Central memory CD4-positive, alpha-beta T cell (primary cell): ENCODE data around the gene SLC22A1.

Experiments
- DNase-seq: peaks from one replicate; pipeline ENCODE4 v3.0.0; 2022

SLC22A1 gene

DNA sequence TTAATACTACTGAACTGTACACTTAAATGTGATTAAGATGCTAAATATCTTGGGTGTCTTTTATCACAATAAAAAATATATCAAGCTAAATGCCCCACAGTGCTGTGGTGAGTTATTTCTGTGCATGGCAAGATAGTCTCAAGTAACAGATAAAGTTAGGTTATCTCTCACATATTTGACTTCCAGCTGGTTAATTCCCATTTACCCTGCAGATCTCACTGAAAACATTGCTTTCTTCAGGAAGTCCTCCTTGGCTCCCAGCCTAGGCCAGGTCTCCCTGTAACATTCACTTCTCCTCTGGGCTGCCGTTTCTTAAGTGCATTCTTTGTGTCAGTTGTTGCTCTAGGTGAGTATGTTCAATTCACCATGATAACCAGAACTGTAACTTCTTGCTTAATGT is 59.1 kb downstream of the SLC22A1 start:
- no peak for DNase-seq

DNA sequence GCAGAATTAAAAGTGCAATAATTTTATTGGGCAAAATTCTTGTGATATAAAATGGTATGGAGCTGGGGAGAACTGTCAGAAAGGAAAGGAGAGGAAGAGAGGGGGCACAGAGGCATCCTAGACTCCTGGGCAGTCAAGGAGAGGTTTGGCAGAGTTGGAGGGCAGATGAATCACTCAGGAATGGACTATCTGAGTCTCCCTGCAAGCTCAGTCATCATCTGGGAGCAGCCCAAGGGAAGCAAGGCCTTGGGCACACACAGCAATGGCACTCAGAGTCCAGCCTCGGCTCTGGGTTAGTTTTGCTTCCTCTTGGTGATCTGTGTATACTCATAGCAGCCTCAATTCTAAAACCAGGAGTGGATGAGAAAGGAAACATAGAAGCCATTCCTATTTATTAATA is 67.2 kb downstream of the SLC22A1 start:
- no peak for DNase-seq

DNA sequence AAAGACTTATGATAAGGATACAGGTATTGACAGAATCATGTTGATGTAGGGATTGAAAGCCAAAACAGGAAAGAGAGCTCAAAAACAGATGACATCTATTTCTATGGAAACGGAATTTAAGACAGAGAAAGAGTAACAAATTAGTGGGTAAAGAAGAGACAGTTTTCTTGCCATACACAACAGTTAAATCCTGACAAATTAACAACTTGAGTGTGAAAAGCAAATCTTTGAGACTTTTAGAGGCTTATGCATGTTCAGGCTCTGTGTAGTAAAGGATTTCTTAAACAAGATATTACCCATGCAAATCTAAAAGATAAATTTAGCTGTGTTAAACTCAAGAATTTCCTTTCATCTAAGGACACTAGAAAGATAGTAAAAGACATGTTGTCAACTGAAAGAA is 68.5 kb downstream of the SLC22A1 start:
- DNase-seq = no peak

DNA sequence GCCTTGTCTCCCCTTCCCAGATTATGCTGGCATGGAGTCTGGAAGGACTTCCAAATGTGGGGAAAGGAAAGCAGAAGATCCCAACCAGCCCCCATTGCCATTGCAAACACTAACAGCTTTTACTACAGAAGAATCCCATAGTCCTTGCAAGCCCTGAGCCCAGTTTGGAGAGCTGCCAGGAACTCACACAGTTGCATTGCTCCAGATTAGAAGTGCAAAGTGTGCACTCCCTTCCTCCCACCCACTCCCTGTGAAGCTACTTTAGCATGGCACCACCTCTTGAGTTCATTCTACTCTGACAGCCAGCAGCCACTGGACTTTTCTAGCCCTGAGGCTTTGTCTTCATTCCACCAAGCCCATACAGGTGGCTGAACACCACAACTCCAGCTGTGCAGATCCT is 69.4 kb downstream of the SLC22A1 start:
- no peak for DNase-seq

DNA sequence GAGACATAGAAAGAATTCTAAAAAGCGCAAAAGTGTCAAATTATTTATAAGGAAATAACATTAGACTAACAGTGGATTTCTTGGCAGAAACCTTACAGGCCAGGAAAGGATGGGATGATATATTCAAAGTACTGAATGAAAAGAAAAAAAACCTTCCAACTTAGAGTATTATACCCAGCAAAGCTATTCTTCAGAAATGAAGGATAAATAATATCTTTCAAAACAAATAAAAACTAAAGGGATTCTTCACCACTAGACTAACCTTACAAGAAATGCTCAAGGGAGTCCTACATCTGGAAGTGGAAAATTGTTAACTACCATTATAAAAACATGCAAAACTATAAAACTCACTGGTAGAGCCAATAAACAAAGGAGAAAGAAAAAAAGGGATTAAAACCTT is 71.2 kb downstream of the SLC22A1 start:
- no peak for DNase-seq

DNA sequence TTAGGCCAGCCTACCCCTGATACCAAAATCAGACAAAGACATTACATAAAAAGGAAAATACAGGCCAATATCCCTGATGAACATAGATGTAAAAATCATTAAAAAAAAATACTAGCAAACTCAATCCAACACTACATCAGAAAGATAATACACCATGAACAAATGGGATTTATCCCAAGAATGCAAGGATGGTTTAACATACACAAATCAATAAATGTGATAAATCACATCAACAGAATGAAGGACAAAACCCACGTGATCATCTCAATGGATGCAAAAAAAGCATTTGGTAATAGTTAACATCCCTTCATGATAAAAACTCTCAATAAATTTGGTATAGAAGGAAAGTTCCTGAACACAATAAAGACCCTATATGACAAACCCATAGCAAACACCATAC is 73.2 kb downstream of the SLC22A1 start:
- DNase-seq = no peak

DNA sequence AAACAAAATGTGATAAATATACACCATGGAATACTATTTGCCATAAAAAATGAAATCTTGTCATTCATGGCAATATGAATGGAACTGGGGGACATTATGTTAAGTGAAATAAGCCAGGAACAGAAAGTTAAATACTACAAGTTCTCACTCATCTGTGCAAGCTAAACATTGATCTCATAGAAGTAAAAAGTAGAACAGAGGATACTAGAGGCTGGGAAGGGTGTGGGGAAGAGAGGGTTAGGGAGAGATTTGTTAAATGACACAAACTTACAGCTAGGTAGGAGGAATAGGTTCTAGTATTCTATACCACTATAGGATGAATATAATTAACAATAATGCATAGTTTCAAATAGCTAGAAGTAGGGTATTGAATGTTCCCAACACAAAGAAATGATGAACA is 76.0 kb downstream of the SLC22A1 start:
- DNase-seq = no peak

DNA sequence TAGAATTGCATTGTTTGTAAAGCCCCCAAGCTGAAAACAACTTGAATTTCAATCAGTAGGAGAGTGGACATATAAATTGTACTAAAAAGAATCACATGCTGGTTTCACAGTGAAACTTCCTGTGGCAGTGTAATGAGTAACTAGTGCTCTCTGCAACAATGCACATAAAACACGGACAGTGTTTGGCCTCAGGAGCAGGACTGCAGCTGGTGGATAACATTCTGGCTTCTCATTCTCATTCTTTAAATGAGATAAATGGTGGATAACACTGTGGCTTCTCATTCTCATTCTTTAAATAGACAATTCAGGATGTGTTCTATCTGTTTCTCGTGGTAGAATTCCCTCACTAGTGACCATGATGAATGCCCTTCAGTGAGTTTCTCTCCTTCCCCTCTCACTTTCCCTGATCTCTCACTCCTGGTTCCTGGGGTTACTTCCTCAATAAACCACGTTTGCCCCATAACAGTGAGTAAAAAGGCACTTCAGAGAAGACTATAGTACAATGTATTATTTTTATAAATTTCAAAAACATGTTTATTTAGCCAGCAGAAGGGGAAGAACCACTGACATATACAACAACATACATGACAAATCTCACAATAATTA is 77.1 kb downstream of the SLC22A1 start:
- no peak for DNase-seq

DNA sequence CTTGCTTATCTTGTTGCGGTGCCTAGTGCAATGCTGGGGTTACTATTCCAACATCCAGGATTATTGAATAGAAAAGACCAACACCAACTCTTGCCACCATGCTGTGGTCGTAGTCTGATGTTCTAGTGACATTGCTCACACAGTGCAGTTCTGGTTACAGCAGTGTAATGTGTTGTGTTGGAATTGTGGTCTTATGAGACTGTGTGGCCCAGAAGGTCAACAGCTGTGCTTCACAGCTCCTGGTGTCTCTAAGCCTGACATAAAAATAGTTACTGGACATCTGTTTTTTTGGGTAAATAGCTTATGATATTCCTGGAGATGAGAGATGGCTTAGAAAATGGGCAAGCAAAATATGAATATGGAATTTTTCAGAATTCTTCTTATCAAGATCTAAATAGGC is 79.4 kb downstream of the SLC22A1 start:
- DNase-seq = no peak

DNA sequence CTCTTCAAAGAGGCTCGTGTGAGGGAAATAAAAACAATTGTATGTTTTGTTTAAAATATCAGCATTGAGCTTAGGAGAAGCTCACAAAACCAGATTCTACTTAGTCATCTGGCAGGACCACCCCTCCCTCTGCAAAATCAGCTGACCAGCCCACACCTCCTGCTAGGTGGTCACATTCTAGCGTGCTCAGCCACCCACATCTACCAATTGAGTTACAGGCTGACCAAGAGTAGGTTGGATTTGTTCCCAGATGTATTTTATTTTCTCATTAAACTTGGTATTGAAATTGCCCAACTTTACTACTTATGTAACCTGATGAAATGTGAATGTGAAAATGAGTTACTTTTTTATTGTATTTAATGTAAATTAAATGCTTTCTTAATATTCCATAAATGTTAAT is 80.8 kb downstream of the SLC22A1 start:
- no peak for DNase-seq

DNA sequence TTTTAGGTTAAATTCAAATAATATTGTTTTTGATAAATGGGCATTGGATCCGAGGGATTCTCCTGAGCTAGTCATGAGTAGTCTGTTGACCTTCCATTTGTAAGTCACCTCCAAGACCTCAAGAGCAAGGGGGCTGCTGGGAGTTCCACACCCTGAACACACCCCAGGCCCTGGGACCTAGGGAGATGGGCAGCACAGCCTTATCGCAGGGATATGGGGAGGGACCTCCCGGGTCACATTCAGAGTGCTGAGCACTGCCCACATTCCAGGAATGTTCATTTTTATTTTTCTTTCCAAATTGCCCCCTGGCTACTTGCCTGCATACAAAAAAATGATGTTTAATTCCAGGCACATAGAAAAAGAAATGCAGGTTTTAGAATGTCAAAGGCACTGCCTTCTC is 81.5 kb downstream of the SLC22A1 start:
- DNase-seq = no peak

DNA sequence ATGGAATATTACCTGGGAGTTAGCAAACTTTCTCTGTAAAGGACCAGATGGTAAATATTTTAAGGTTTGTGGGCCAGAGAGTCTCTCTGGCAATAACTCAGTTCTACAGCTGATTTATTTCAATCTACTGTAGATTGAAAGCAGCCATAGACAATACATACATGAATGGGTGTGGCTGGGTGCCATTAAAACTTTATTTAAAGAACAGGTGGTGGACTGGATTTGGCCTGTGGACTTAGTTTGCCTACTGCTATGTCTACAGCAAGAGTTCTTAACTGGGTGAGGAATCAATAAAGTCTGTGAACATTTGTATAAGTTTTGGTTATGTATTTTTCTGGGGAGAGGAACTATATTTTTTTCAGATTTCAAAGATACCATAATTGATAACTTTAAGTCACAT is 81.9 kb downstream of the SLC22A1 start:
- no peak for DNase-seq

DNA sequence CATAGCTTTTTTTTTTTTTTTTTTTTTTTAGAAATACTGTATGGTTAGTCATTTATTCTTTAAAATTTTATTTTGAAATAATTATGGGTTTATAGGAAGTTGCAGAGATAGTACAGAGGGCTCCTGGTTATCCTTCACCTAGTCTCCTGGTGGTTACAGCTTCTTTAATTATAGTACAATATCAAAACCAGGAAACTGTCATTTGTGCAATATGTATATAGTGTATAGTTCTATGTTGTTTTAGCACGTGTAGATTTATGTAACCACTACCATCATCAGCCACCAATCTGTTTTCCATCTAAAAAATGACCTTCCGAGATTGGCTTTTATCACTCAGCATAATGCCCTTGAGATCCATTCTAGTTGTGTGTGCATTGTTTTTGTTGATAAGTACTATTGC is 82.3 kb downstream of the SLC22A1 start:
- no peak for DNase-seq

DNA sequence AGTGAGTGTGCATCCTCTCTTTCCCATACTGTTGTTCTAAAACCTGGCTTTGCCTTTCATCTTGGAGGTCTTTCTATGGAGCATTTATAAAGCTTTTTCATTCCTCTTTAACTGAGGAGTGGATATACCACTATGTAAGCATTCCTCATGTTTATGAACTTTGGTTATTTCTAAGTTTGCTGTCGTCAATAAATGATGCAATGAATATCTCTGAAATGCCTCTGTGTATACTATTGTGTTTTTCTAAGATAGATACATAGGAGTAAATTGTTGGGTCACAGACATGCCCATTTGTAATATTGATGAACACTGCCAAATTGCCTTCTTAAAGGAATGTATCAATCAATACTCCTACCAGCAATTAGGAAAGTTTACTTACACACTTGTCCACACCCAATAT is 83.1 kb downstream of the SLC22A1 start:
- DNase-seq = no peak

DNA sequence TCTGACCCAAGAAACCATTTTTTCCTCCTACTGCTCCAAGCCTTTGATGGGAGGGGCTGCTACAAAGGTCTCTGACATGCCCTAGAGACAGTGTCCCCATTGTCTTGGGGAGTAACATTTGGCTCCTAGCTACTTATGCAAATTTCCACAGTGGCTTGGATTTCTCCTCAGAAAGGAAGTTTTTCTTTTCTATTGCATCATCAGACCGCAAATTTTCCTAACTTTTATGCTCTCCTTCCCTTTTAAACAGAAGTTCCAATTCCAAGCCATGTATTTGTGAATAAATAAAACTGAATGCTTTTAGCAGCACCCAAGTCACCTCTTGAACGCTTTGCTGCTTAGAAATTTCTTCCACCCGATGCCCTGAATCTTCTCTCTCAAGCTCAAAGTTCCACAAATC is 86.0 kb downstream of the SLC22A1 start:
- DNase-seq = no peak
